HG02571 (cell line): Measurements from ENCODE around the gene ARHGAP6.

Experiments
- ATAC-seq: cut with Tn5 transposase; IDR thresholded peaks from one replicate; pipeline ENCODE4 v1.9.1; 2021; ENCODE audit warnings: mild to moderate bottlenecking, moderate library complexity; ENCODE audit not compliant: unreplicated experiment

Gene ARHGAP6

DNA sequence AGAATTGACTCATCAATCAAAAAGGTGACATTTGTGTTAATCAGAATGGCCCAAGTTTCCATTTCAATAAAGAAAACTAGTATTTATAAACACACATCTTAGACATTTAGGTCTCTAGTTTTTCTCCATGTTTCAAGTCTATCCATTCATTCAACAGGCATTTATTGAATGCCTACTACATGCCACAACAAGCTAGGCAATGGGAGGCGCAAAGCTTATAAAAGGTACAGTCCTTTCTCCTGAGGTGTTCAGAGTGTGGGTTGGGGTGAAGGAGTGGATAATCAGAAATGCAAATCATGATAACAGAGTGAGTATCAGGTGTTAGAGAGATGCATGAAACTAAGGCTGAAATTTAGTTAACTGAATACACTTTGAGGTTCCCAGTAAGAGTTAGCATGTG, 476.6 kb downstream of the ARHGAP6 start:
- no peak for ATAC-seq

DNA sequence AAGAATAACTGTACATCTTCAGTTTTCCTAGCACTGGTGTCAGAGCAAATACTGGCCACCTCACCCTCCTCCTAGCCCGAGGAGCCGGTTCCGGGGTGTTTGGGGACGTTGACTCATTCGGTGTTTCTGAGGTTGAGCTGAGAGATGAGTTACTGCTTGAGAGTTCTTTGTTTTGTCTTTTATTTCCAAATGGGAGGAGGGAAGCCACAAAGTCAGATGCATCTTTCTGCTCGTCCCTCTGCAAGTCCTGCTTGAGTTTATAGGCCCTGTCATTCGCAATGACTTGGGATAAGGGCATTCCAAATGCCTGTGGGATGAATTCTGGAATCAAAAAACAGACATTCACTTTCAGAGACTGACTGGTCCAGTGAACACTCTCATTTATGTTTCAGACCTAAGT, 477.1 kb downstream of the ARHGAP6 start:
- ATAC-seq = no peak

- ATAC-seq = no peak
Observed at GRCh38 chrX:11187001-11187400, 478.7 kb downstream of the ARHGAP6 start.

- no peak for ATAC-seq
Observed at GRCh38 chrX:11185861-11186260, 479.9 kb downstream of the ARHGAP6 start.

- no peak for ATAC-seq
Observed at GRCh38 chrX:11180571-11180970, 485.1 kb downstream of the ARHGAP6 start.

GRCh38 chrX:11172415-11172814, 493.3 kb downstream of the ARHGAP6 start:
- no peak for ATAC-seq

- no peak for ATAC-seq
Observed at GRCh38 chrX:11171956-11172355, 493.8 kb downstream of the ARHGAP6 start.

DNA sequence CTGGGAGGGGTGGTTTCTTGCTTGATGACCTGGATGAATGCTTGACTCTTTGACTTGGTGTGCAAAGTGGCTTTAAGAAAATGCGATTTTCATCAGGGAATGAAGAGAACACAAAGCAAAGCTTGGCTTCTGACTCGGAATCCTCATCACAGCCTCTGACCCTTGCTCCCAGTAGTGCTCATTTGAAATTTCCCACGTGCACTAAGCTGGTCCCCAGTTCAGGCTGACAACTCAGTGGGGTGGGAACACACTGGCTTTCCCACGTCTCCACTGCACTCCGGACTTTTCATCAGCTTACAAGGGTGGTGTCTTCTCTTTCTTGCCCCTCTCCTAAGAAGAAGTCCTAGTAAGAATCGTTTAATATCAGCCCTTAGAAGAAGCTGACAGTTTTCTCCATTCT, 501.3 kb downstream of the ARHGAP6 start:
- ATAC-seq = no peak

- ATAC-seq = no peak
Observed at GRCh38 chrX:11159149-11159548, 506.6 kb downstream of the ARHGAP6 start.

DNA sequence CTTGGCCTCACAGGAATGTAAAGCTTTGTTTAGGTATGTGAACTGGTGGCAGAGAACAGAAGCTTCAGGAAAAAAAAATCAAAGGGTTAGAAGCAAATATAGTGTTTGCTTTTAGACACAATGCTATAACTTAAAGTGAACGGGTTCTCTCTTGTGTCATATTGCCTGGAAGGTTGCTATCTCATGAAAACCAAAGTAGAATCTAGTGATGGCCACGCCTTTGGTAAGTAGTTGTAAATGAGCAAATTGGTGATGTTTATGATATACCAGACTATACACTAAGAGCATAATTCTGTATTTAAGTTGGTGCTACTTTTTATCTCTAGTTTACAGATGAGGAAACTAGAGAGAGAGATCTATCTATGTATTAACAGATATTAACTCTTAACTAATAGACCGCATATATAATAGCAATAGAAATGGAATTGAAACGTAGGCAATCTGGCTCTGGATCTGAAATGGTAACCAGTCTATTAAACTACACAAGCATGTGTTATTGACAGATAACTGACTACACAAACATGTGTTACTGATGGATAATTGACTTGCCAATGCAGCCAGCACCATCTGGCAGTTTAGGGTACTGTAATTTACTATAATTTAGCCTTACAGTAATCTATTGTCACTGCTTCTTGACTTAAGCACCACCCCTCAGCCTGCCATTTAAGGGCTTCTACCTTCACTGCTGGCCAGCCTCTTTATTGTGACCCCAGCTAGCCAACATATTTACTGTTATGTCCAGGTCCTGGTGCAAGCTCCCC, 513.7 kb downstream of the ARHGAP6 start:
- ATAC-seq = no peak

GRCh38 chrX:11148401-11148800, 517.3 kb downstream of the ARHGAP6 start:
- no peak for ATAC-seq

- ATAC-seq = no peak
Observed at GRCh38 chrX:11146411-11146810, 519.3 kb downstream of the ARHGAP6 start.

DNA sequence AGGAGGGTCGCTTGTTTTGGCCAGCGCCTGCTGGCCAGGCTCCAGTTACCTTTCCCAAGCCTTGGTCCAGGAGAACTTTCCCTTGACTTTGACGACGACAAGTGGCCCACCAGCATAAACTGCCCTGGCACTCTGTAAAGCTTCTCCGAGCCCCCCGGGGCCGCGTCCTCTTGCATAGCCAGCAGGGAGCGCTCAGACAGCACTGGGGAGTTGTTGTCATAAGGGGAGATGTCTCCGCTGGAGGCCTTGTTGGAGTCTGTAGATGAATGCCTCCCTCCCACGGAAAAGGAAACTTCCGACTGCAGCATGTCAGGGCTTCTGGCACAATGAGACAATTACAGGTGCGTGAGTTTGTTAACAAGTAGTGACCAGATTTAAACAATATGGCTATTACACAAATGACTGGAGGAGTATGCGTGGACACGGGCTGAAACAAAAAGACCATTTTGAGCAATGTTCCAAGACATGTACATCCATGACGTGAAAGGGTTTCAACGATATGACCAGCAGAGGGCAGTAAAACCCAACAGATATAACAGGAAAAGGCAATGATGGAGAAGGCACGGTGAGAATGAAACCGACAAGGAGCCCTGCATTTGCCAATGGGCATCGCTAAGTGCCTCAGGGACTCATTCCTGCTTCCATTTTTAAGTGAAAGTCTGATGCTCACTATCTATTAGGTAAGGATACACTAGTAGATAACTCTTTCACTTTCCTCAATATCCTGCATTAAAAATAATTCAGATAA, 521.6 kb downstream of the ARHGAP6 start:
- ATAC-seq = peak; percentile 75

GRCh38 chrX:11138498-11139390, 527.0 kb downstream of the ARHGAP6 start:
- ATAC-seq = no peak

- ATAC-seq = no peak
Observed at GRCh38 chrX:11137543-11138139, 528.1 kb downstream of the ARHGAP6 start.

DNA sequence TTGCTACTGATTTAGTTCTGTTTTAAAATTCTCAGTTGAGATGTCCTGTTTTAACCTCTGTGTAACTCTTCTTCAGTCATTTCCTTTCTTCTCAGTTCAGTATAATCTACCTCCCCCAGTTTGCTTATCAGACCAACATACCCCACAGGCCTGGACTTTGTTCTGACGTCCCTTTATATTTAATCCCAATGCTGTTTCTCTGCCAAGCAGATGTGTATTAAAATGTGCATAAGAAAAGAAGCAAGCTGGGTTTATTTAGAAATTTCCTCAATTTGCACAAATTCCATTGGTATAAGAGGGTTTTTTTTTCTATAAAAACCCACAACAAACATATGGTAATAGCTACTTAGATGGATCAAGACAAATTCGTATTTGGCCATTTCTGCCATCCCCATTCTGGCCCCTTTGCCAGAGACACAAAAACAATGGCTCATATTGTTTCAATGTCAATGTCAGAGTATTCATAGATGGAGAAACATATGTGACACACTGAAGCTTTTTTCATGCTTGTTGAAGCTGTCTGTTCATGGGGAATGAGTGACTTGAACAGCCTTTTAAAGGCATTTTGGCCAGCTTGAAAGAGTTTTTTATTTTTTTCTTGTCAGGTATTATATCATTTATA, 530.0 kb downstream of the ARHGAP6 start:
- ATAC-seq = no peak

DNA sequence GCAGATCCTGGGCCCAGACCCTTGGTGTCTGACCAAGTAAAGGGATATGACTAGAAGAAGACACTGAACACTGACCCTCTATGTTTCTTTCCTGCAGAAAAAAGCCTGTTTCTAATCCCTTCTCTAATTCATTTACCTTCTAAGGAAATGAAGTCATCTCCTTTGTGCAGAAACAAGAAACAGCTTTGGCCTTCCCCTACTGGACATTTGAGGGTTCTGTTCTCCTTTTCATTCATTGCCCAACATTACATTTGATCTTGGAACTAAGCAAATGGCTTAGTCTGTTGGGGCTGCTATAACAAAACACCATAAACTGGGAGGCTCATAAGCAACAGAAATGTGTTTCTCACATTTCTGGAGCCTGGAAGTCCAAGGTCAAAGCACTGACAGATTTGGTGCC, 534.6 kb downstream of the ARHGAP6 start:
- ATAC-seq = no peak

GRCh38 chrX:11130136-11130535, 535.6 kb downstream of the ARHGAP6 start:
- ATAC-seq = no peak

- ATAC-seq = no peak
Observed at GRCh38 chrX:11129534-11130105, 536.1 kb downstream of the ARHGAP6 start.

GRCh38 chrX:11125060-11125459, 540.7 kb downstream of the ARHGAP6 start:
- no peak for ATAC-seq
